H9 (cell line): ENCODE measurements around the gene EME1. TPM values are rescaled to one million over a fixed set of nuclear protein-coding genes. Genes with fewer than 3 reads are reported as not detected.

ENCODE experiments used
- DNase-seq: peaks from one replicate; pipeline ENCODE4 v3.0.0-alpha.2; 2017
- H2AFZ ChIP-seq: one replicate; pipeline ENCODE4 v1.6.1; 2013; ENCODE audit warnings: mild to moderate bottlenecking, low read length, control low read depth, moderate library complexity
- H2AK5ac ChIP-seq: 2 replicates; pipeline ENCODE4 v1.6.1; 2013; ENCODE audit warnings: low read length, control low read depth, mixed read lengths; ENCODE audit not compliant: insufficient read length
- H2BK120ac ChIP-seq: one replicate; pipeline ENCODE4 v1.6.1; 2013; ENCODE audit warnings: low read depth, mild to moderate bottlenecking, low read length, control low read depth, inconsistent platforms; ENCODE audit not compliant: poor library complexity, severe bottlenecking
- H2BK12ac ChIP-seq: 2 replicates; pipeline ENCODE4 v1.6.1; 2013; ENCODE audit warnings: low read length, control low read depth, mixed read lengths, low read depth; ENCODE audit not compliant: insufficient read length
- H2BK15ac ChIP-seq: 2 replicates; pipeline ENCODE4 v1.6.1; 2013; ENCODE audit warnings: low read depth, low read length, control low read depth
- H2BK20ac ChIP-seq: one replicate; pipeline ENCODE4 v1.6.1; 2013; ENCODE audit warnings: low read depth, mild to moderate bottlenecking, low read length, control low read depth, inconsistent platforms; ENCODE audit not compliant: poor library complexity, severe bottlenecking
- H2BK5ac ChIP-seq: 2 replicates; pipeline ENCODE4 v1.6.1; 2013; ENCODE audit warnings: low read length, control low read depth, mixed read lengths; ENCODE audit not compliant: insufficient read length
- H3K14ac ChIP-seq: 2 replicates; pipeline ENCODE4 v1.6.1; 2013; ENCODE audit warnings: low read length, control low read depth; ENCODE audit not compliant: insufficient read depth
- H3K18ac ChIP-seq: 2 replicates; pipeline ENCODE4 v1.6.1; 2013; ENCODE audit warnings: low read depth, mild to moderate bottlenecking, mixed read lengths, low read length, control low read depth; ENCODE audit not compliant: insufficient read length
- H3K23ac ChIP-seq: 2 replicates; pipeline ENCODE4 v1.6.1; 2013; ENCODE audit warnings: low read length, control low read depth, mixed read lengths, low read depth; ENCODE audit not compliant: insufficient read length
- H3K23me2 ChIP-seq: 2 replicates; pipeline ENCODE4 v1.6.1; 2013; ENCODE audit warnings: low read depth, mild to moderate bottlenecking, mixed read lengths, low read length, control low read depth; ENCODE audit not compliant: insufficient read length, poor library complexity, severe bottlenecking
- H3K27ac ChIP-seq: 2 replicates; pipeline ENCODE4 v1.5.1; 2013; ENCODE audit warnings: low read length, control low read depth, mixed read lengths, low read depth; ENCODE audit not compliant: insufficient read length
- H3K27me3 ChIP-seq: 2 replicates; pipeline ENCODE4 v1.6.1; 2013; ENCODE audit warnings: low read length, control low read depth, inconsistent platforms; ENCODE audit not compliant: insufficient read depth
- H3K4ac ChIP-seq: 2 replicates; pipeline ENCODE4 v1.6.1; 2013; ENCODE audit warnings: low read depth, mild to moderate bottlenecking, control low read depth, inconsistent platforms, low read length, moderate library complexity
- H3K4me1 ChIP-seq: 2 replicates; pipeline ENCODE4 v1.6.1; 2013; ENCODE audit warnings: low read length, control low read depth, inconsistent platforms; ENCODE audit not compliant: insufficient read depth
- H3K4me2 ChIP-seq: 2 replicates; pipeline ENCODE4 v1.6.1; 2013; ENCODE audit warnings: low read length, control low read depth, mixed read lengths; ENCODE audit not compliant: insufficient read length, insufficient read depth
- H3K56ac ChIP-seq: 2 replicates; pipeline ENCODE4 v1.6.1; 2013; ENCODE audit warnings: low read depth, mild to moderate bottlenecking, mixed read lengths, low read length, control low read depth; ENCODE audit not compliant: insufficient read length
- H3K79me1 ChIP-seq: 2 replicates; pipeline ENCODE4 v1.6.1; 2013; ENCODE audit warnings: low read depth, mild to moderate bottlenecking, moderate library complexity, low read length, control low read depth, inconsistent platforms; ENCODE audit not compliant: insufficient read depth, poor library complexity, severe bottlenecking
- H3K79me2 ChIP-seq: 2 replicates; pipeline ENCODE4 v1.6.1; 2013; ENCODE audit warnings: low read length, control low read depth, inconsistent platforms; ENCODE audit not compliant: insufficient read depth
- H3K9ac ChIP-seq: 2 replicates; pipeline ENCODE4 v1.6.1; 2013; ENCODE audit warnings: low read length, control low read depth, mixed read lengths; ENCODE audit not compliant: insufficient read length; ENCODE audit errors: extremely low read depth
- H3K9me3 ChIP-seq: one replicate; pipeline ENCODE4 v1.6.1; 2013; ENCODE audit warnings: low read depth, low read length, inconsistent platforms; ENCODE audit not compliant: control insufficient read depth
- H3T11ph ChIP-seq: one replicate; pipeline ENCODE4 v1.6.1; 2013; ENCODE audit warnings: mild to moderate bottlenecking, low read length, control low read depth, inconsistent platforms
- H4K20me1 ChIP-seq: one replicate; pipeline ENCODE4 v1.6.1; 2013; ENCODE audit not compliant: control insufficient read depth, insufficient read length, insufficient read depth
- H4K5ac ChIP-seq: 2 replicates; pipeline ENCODE4 v1.6.1; 2013; ENCODE audit warnings: low read depth, mild to moderate bottlenecking, mixed read lengths, low read length, control low read depth; ENCODE audit not compliant: insufficient read length
- H4K8ac ChIP-seq: replicated peaks from 2 replicates; pipeline ENCODE4 v1.6.1; 2013; ENCODE audit warnings: low read length, control low read depth, mixed read lengths, low read depth; ENCODE audit not compliant: insufficient read length
- H4K91ac ChIP-seq: 2 replicates; pipeline ENCODE4 v1.6.1; 2013; ENCODE audit warnings: low read depth, mild to moderate bottlenecking, moderate library complexity, mixed read lengths, low read length, control low read depth; ENCODE audit not compliant: insufficient read length
- H3K27ac Mint-ChIP-seq, 3 experiments: 2 replicates in 2 of 3; 3 replicates in 1 of 3; pipeline ENCODE4 v1.8.0; 2020 to 2021; ENCODE audit warnings: mixed read lengths in 3 of 3, mild to moderate bottlenecking in 1 of 3, moderate library complexity in 1 of 3
- H3K27me3 Mint-ChIP-seq: 2 replicates; pipeline ENCODE4 v1.8.0; 2021; ENCODE audit warnings: low read depth, mild to moderate bottlenecking, moderate library complexity, mixed read lengths
- H3K36me3 Mint-ChIP-seq, 3 experiments: 2 replicates in 2 of 3; 3 replicates in 1 of 3; pipeline ENCODE4 v1.8.0; 2020 to 2021; ENCODE audit warnings: low read depth in 3 of 3, mixed read lengths in 3 of 3; ENCODE audit not compliant: insufficient read depth in 1 of 3
- H3K4me1 Mint-ChIP-seq, 2 experiments: 2 replicates each; pipeline ENCODE4 v1.8.0; 2020; ENCODE audit warnings: mixed read lengths in 2 of 2
- H3K4me3 Mint-ChIP-seq, 2 experiments: 2 replicates in 1 of 2; 3 replicates in 1 of 2; pipeline ENCODE4 v1.8.0; 2020 to 2021; ENCODE audit warnings: mild to moderate bottlenecking in 2 of 2, mixed read lengths in 2 of 2, moderate library complexity in 1 of 2
- H3K9me3 Mint-ChIP-seq, 2 experiments: 2 replicates in 1 of 2; 3 replicates in 1 of 2; pipeline ENCODE4 v1.8.0; 2020; ENCODE audit warnings: mild to moderate bottlenecking in 2 of 2, mixed read lengths in 2 of 2, moderate library complexity in 1 of 2
- CTCF ChIP-seq: fragments of 200-600 bp; sonication (generic); conservative IDR thresholded peaks from 3 replicates; pipeline ENCODE4 v1.8.0; 2021; ENCODE audit warnings: antibody characterized with exemption, mild to moderate bottlenecking
- WGBS: extraction: QIAGEN DNeasy Blood & Tissue Kit; methylation state at CpG from one replicate; pipeline ENCODE4 v1.1.7; 2013; ENCODE audit warnings: missing lambda C conversion rate, low lambda C conversion rate, mixed read lengths; ENCODE audit not compliant: insufficient read length; ENCODE audit errors: extremely low coverage; 5-methylcytosine and 5-hydroxymethylcytosine counted together
- total RNA-seq: library from RNA; stranded (reverse); gene quantifications from 2 replicates; pipeline ENCODE4 v1.2.1, GENCODE V29; 2021

The EME1 gene
- total RNA-seq, 1 experiment from 2014 or later, result 15.1 TPM

- no peak for TF ChIP-seq CTCF
- no peak overlapping the region for H3K9ac ChIP-seq
- no peak overlapping the region for H4K91ac ChIP-seq
- no peak overlapping the region for H3K4ac ChIP-seq
- no peak overlapping the region for H2AFZ ChIP-seq
- no peaks in the 10 kb centered on the region for H4K20me1 ChIP-seq
- no peak overlapping the region for H3K14ac ChIP-seq
- no peak overlapping the region for H3K4me2 ChIP-seq
- no peak overlapping the region for H2BK20ac ChIP-seq
- no peak overlapping the region for H3K4me3 Mint-ChIP-seq
- H3K18ac ChIP-seq, result no peak overlapping the region
- no peaks in the 10 kb centered on the region for H3K79me2 ChIP-seq
- no peaks in the 10 kb centered on the region for H3K23me2 ChIP-seq
- no peak overlapping the region for H2BK5ac ChIP-seq
- no peak overlapping the region for H3K27ac ChIP-seq
- H3K27me3 ChIP-seq, result no peaks in the 10 kb centered on the region
- no peak overlapping the region for H4K8ac ChIP-seq
- peak overlapping the region in 1 of 3 experiments; percentile 72; a peak in 1 of 7 replicates for H3K27ac Mint-ChIP-seq
- no peak overlapping the region for H3K56ac ChIP-seq
- no peak overlapping the region for H2AK5ac ChIP-seq
- peaks cover 21 to 24% of the 10 kb centered on the region in 2 experiments for H3K4me1 Mint-ChIP-seq
- H2BK120ac ChIP-seq, result no peak overlapping the region
- H3K9me3 Mint-ChIP-seq, result no peaks in the 10 kb centered on the region
- no peak for DNase-seq
- no peaks in the 10 kb centered on the region for H3K79me1 ChIP-seq
- no peak overlapping the region for H3K23ac ChIP-seq
- WGBS, result no CpG with 5 or more reads among the region's 5 CpGs
- H3K27me3 Mint-ChIP-seq, result no peaks in the 10 kb centered on the region; the same call in 1 of the 2 replicates
- peaks cover 14 to 49% (median 43%) of the 10 kb centered on the region in 3 experiments; a peak in 5 of 7 replicates for H3K36me3 Mint-ChIP-seq
- H3K9me3 ChIP-seq, result no peaks in the 10 kb centered on the region
- no peak overlapping the region for H3T11ph ChIP-seq
- H2BK12ac ChIP-seq, result no peak overlapping the region
- H2BK15ac ChIP-seq, result no peak overlapping the region
- H4K5ac ChIP-seq, result no peak overlapping the region
- H3K4me1 ChIP-seq, result peaks cover 2% of the 10 kb centered on the region; the same call in 1 of the 2 replicates
Measured at GRCh38 chr17:50359005-50359699, 13.9 kb upstream of the EME1 start.
